NCI-H2081 (cell line): ENCODE data around the gene DOK5.

Experiments
- DNase-seq, 2 experiments: peaks; one replicate each; lab custom pipeline; 2025; lab: John Stamatoyannopoulos, UW

Gene DOK5

GRCh38 chr20:54611708-54612412 lies 136.5 kb downstream of the DOK5 start:
- DNase-seq = no peak

- no peak for DNase-seq
Measured at GRCh38 chr20:54618412-54618811, 143.0 kb downstream of the DOK5 start.

DNA sequence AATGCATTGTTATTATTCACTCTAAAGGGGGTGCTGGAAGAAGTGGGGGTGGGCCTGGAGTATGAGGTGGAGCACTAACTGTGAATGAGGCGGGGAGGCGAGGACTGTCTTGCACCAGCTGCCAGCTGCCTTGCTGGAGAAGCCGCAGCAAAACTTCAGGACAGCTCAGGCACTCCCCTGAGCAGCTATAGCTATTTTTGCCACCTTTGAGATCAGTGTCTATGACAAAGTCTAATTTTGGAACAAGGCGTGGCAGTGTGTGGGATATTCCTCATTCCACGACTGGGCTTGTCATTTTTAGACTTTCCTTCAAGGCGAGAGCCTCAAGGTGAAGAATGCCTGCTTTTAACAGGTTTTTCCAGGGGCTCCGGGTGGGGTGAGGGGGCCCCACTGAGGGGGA lies 143.8 kb downstream of the DOK5 start:
- DNase-seq = no peak

DNA sequence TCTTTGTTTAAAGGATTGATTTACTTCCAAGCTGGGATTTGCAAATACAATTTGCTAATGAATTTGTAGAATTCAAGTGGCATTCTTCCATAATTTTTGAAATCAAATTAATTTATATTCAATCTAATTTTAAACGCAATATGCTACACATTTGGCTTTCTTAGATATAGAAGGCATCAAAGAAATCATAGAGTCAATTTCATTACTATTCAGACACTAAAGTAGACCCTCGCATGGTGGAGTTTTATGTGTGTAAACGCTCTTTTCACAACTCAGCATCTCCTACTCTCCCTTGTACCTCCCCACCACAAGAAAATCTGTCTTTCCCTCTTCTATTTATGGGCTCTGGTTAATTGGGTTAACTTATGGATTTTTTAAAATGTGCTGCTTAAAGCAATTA lies 144.3 kb downstream of the DOK5 start:
- no peak for DNase-seq

DNA sequence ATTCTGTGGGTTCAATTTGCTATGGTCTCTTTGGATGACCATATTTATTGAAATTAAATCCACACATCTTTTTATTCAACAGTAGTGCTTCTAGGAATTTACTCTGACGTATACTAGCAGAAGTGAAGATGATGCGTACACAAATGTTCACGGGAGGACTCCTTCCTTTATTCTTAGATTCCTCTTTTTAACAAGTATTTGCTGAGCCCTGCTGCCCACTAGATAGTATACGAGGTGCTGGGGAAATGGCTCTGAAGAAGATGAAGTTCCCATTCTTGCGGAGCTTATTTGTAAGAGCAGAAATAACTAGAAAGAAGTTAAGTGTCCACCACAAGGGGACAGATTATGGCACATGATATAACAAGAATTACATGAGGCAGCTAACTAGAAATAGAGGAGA lies 145.2 kb downstream of the DOK5 start:
- no peak for DNase-seq

DNA sequence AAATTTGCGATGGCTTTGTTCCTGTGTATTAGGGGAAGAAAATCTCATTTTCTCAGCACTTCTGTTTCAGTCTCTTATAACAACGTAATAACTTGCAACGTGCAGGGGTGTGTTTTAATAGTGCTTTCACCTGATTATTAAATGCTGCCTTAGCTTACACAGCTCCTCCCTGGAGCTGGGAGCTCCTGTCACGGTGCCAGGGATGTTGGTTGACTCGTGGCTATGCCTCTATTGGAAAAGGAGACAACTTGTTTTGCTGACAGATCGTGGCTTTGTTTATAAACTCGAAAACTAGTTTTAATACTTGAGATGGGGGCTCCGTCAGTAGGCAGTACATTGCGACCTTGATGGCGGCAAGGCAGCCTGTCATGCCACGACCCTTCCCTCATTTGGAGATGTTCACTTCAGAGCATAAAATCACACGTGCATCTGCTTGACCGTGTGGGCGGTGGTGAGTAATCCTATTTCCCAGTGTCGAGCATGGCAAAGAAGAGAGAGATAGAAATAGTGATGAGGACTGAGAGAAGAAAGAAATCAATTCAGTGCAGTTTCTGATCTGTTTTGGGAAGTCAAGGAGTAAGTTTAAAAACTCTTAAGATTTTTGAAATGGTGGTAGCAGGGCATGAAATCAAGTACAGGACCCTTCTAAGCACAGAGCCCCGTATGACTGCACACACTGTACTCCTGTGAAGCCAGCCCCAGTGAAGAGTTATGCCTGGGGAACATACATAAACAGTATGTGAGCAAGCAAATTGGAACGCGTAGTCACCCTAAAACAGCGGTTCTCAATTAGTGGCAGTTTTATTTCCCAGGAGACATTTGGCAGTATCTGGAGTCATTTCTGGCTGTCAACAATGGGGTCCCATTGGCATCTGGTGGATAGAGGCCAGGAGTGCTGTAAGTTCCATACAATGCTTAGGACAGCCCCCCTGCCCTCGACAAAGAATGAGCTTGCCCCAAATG lies 147.2 kb downstream of the DOK5 start:
- no peak for DNase-seq

- DNase-seq = no peak
Measured at GRCh38 chr20:54623991-54624569, 148.7 kb downstream of the DOK5 start.

DNA sequence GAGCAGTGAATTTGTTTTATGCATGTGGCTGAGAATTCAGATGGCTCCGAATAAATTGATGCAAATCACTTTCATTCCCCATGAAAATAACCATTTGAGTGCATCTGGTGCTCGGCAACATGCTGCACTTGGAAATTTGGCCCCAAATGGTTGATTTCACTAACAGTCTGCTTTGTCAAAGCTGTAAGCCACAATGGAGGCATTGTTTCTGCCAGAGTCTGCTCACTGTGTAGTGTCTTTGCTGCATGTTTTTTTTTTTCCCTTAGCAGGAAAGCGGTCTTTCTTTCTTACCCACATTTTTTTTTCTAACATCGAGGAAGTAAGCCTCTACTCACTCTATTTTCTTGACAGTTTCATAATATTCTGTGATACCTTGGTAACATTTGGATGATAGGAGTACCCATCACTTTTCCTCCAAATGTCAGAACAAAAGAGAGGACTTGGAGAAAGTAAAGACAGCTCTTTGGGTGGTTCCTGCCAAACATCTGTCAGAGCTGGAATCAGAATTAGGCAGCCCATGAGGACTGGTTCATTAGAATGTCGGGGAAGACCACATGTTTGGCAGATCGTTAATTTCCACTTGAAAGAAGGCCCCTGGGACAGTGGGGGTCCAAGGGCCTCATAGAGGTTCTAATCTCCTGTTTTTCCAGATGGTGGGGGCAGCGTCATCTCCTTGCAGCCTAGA lies 149.5 kb downstream of the DOK5 start:
- no peak for DNase-seq

DNA sequence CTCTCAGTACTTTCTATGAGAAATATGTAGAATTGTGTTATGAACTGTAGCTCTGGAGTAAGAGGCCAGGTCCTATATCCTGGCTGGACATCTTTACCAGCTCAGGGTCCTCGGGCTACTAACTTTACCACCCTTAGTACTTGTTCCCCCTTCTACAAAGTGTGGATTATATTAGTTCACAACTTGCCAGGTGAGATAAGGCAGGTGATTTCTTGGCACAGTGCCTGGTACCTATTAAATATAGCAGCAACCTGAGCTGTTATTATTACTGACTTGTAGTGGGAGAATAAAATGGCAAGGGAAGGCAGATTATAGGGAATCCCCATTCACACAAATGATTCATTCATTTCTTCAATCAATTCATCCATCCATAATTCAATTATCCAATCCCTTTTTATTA lies 150.1 kb downstream of the DOK5 start:
- no peak for DNase-seq

- DNase-seq = no peak
Measured at GRCh38 chr20:54626126-54626525, 150.7 kb downstream of the DOK5 start.

- no peak for DNase-seq
Measured at GRCh38 chr20:54629632-54630031, 154.2 kb downstream of the DOK5 start.

GRCh38 chr20:54630582-54630981 lies 155.2 kb downstream of the DOK5 start:
- DNase-seq = no peak

- DNase-seq = no peak
Measured at GRCh38 chr20:54631059-54631458, 155.7 kb downstream of the DOK5 start.

DNA sequence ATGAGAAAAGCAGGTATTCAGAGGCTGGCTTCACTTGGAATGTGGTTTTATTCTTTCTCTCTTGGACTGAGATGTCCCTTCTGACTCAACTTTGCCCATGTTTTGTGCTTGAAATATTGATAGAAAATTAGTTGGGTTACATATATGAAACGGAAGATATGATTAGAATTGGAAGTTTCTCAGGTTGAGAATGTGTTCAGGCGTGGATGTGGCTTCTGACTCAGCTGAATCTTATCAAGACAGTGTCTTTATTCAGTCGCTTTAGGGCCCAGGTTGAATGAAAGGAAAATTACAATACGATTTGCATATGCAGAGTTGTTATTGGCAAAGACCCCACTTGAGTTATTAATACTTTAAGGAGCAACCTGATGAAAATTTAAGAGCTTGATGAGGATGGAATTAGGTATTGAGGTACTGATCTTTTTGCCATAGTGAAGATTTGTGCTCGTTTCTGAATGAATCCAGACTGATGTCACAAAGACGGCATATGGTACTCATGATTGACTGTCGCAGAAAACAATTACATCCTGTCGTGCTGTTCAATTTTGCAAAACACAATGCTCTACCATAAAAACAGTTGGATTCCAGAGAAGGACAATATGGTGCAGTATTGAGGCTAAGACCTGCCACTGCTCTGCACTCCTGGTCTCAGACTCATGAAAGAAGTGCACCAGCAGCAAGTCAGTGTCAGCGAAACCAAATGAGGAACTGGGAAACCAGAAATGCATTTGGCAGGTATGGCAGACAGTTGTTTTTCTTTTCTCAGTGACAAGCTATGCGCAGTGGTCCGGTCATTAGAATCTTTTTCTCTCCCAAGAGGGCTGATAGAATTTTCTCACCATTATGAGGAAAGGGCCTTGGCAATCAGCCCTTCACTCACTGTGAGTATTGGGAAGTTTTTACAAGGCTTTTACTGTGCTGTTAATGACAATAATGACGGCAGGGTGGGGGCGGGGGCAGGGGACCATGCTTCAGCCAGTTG lies 158.3 kb downstream of the DOK5 start:
- no peak for DNase-seq

GRCh38 chr20:54636575-54636974 lies 161.2 kb downstream of the DOK5 start:
- DNase-seq = no peak

GRCh38 chr20:54639941-54640340 lies 164.5 kb downstream of the DOK5 start:
- DNase-seq = no peak

GRCh38 chr20:54640800-54641199 lies 165.4 kb downstream of the DOK5 start:
- DNase-seq = no peak

- DNase-seq = no peak
Measured at GRCh38 chr20:54642864-54643667, 167.7 kb downstream of the DOK5 start.

GRCh38 chr20:54643761-54644160 lies 168.4 kb downstream of the DOK5 start:
- no peak for DNase-seq

DNA sequence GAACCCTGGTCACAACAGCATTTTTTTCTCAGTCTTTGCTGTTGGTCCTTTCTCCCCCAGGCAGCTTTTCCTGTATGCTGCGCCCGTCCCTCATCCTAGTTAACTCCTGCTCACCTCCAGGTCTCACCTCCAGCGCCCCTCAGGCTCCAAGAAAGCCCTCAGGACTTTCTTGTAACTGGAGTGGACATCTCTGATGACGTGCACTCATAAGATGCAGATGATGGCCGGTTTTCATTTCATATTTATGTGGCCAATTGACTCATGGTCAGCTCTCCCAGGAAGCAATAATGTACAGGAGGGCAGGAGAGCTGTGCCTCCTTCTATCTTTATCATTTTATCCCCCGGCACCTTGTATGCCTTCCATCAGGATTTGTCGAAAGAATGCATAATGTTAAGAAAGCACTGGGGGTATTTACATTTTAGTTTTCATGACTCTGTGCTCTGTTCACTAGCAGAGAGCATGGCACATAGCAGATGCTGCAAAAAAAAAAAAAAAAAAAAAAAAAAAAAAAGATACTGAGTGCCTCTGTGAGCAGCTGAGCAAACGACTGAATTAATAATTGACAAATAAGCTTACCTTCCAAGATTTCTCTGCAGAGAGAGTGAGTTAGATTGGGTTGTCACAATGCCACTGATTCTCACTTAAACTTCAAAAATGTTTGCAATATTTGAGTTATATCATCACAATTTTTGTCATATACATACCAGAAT lies 170.2 kb downstream of the DOK5 start:
- DNase-seq = no peak
